ENCODE data around the gene LAMB1.

Gene LAMB1

DNA sequence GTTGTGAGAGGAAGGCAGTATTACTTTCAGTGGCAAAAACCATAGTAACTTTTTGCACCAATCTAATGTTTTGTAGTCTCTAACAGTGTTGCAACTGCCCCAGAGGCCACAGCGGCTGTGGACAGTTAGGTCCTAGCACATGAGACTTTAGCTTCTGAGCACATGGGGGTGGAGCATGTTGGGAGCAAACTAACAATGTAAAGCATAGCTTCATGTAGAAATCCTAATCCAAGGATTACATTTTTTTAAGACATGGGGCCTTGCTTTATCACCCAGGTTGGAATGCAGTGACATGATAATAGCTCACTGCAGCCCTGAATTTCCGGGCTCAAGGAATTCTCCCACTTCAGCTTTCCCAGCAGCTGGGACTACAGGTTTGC lies 49.0 kb downstream of the LAMB1 start:
- TF ChIP-seq, protein P1, sequence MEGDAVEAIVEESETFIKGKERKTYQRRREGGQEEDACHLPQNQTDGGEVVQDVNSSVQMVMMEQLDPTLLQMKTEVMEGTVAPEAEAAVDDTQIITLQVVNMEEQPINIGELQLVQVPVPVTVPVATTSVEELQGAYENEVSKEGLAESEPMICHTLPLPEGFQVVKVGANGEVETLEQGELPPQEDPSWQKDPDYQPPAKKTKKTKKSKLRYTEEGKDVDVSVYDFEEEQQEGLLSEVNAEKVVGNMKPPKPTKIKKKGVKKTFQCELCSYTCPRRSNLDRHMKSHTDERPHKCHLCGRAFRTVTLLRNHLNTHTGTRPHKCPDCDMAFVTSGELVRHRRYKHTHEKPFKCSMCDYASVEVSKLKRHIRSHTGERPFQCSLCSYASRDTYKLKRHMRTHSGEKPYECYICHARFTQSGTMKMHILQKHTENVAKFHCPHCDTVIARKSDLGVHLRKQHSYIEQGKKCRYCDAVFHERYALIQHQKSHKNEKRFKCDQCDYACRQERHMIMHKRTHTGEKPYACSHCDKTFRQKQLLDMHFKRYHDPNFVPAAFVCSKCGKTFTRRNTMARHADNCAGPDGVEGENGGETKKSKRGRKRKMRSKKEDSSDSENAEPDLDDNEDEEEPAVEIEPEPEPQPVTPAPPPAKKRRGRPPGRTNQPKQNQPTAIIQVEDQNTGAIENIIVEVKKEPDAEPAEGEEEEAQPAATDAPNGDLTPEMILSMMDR (IDR thresholded peaks at IDR 0.05; ENCODE audit: low read depth, low read length), result no peak
- no peak overlapping the region for H3K4me3 ChIP-seq (ENCODE audit: low read depth, low read length)

DNA sequence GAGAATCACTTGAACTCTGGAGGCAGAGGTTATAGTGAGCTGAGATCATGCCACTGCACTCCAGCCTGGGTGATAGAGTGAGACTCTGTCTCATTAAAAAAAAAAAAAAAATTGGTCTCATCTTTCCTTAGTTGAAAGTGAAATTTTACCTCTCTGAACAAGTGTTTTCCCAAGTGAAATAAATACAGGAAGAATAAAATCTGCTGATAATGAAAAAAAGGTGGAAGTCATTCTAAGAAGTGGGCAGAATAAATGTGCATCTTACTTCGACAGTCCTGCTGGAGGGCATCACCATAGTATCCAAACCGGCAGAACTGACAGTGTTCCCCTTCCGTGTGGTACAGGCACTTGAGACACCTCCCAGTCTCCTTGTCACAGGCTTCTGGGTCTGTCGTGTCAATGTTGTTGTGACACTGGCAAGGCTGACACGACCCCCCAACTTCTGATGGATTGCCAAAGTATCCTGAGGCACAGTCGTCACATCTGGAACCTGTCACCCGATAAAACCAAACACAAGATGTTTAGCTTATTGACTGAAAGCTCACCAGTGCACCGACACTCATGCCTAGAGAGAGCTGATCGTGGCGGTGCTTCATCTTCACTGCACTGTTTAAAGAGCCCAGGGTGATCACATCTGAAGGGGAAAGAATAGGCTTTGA lies 49.6 kb downstream of the LAMB1 start:
- TF ChIP-seq, protein P1 (IDR thresholded peaks at IDR 0.05; ENCODE audit: low read depth, low read length), result no peak

DNA sequence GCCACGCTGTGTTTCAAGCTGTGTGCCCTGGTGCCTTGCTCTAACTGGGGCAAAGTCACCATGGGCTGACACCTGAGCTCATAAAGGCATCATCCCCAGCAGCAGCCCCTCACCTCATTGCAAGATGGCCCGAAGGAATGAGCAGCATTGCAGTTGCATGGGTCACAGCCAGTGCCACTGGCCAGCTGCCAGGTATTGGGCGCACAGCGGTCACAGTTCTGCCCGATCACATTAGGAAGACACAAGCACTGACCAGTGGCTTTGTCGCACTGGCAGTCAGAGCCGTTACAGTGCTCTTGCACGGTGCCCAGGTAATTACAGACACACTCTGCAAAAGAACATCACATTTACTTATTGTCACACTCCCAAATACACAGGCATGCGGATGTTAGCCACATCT lies 51.1 kb downstream of the LAMB1 start:
- TF ChIP-seq, protein P1 (IDR thresholded peaks at IDR 0.05; ENCODE audit: low read depth, low read length), result no peak
- no peak overlapping the region for H3K4me3 ChIP-seq (ENCODE audit: low read depth, low read length)

More for the DNA sequence above, 49.6 kb downstream of the LAMB1 start:
- no peak overlapping the region for H3K4me3 ChIP-seq (ENCODE audit: low read depth, low read length)

DNA sequence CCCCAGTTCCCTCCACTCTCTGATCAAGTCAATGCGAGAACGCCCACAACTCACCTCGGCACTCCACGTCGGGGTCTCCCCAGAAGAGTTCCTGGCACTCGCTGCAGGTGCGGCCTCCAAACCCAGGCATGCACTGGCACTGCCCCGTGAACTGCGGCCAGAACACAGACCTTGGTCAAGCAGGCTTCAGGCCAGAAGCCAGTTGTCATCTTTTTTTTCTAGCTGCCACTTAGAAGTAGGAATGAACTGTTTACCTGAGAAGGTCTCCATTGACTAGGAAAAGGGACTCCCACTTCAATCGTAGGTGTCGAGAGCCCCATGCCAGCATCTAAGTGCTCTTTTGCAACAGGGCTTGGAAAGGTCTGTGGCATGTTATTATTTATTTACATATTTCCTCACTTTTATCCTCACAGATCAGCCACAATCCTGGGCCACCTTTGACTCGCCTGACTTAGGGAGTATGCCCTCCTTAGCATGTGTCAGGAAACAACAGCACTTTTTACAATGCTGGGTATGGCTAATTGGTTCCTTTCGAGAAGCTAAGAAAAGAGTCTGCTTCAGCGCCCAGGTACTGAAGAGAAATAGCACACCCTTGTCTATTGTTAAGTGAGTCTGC lies 51.7 kb downstream of the LAMB1 start:
- no peak overlapping the region for H3K4me3 ChIP-seq (ENCODE audit: low read depth, low read length)
- TF ChIP-seq, protein P1 (IDR thresholded peaks at IDR 0.05; ENCODE audit: low read depth, low read length), result no peak

DNA sequence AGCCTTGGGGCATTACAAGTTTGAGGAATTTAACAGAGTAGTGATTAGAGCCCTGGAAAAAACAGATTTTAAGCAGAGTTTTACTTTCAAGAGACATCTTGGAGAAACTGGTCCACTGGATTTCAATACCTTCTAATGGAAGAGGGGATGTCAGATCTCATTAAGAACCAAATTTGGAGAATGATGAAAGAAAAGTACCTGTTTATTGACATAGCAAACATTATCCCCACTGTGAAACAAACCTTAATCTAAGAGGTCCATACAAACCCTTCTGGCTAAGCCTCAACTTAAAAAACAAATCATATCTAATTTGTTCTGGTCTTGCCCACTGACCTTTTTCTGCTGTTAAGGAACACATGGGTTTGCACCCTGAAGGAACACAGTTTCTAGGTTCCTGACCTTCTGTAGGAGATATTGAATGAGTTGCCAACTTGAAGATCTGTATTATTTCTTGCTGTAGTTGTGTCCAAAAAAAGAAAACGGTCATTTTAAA lies 53.5 kb downstream of the LAMB1 start:
- TF ChIP-seq, protein P1 (IDR thresholded peaks at IDR 0.05; ENCODE audit: low read depth, low read length), result no peak
- H3K4me3 ChIP-seq (ENCODE audit: low read depth, low read length), result no peak overlapping the region

DNA sequence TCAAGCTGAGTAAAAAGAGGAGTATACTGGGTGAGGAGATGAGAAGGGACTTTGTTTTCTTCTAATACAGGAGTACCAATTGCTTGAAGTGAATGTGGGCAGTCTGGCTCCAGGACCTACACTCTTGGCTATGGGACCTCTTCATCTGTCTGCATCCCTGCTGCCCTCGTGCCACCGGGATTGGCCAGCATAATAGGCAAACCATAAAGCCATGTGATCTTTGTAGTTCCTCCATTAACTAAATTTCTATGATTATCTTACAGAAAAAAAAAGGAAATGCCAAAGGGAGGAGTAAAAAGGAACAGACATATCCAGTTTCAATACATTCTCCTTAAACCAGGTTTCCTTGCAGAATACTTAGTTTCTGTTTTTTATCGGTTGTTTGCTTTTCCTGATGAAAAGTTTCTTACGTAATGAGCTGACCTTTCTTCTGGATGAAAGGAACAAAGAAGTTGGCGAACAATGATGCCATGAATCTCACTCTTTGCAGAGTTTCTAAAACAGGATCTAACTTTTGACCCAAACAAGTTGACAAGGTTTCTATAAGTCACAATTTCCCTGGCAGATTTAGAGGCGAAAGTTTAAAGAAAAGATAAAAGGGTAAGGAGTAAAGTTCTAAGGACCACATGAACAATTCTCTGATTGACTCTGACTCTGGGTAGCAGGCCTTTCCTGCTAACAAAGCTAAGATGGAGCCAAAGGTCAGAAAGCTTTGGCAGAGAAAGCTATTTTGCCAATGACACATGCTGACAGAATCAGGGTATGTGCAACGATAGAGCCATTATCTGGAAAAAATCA lies 54.1 kb downstream of the LAMB1 start:
- TF ChIP-seq, protein P1 (IDR thresholded peaks at IDR 0.05; ENCODE audit: low read depth, low read length), result no peak
- no peak overlapping the region for H3K4me3 ChIP-seq (ENCODE audit: low read depth, low read length)

DNA sequence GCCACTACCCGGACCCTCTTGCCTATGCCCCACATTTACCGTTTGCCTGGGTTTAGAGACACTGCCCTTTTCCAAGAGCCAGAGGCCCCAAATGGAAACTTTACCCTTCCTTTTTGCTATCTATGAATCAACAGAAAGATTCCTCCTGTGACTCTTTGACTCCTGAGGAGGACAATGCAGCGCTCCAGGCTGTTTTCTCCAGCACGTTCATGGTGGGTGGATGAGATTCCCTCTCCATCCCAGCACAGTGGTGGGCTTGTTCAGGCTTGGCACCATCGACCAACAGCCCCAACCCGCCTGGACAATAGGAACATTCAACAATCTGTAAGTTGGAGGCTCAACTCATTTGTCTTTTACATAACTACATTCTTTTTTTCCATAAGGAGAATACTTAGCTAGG lies 56.1 kb downstream of the LAMB1 start:
- no peak overlapping the region for H3K4me3 ChIP-seq (ENCODE audit: low read depth, low read length)
- TF ChIP-seq, protein P1 (IDR thresholded peaks at IDR 0.05; ENCODE audit: low read depth, low read length), result no peak

Measured in WI38 (cell line).